ENCODE data around the gene CFAP53. TPM values are rescaled to one million over a fixed set of nuclear protein-coding genes. Genes with fewer than 3 reads are reported as not detected.

Gene CFAP53
- polyA plus RNA-seq, 1 donor from 2014 or later = 0.64 TPM

GRCh38 chr18:50307738-50308470, 41.6 kb upstream of the CFAP53 start:
- no peaks in the 10 kb centered on the region for H3K79me2 ChIP-seq (replicated peaks; ENCODE audit: insufficient read depth, low read length)
- no peaks in the 10 kb centered on the region for H3K9me2 ChIP-seq (ENCODE audit: insufficient read depth, low read length)
- H4K20me1 ChIP-seq (ENCODE audit: insufficient read depth) = no peaks in the 10 kb centered on the region
- H3K9ac ChIP-seq (ENCODE audit: low read length) = peak overlapping the region; percentile 44
- no peaks in the 10 kb centered on the region for H3F3A ChIP-seq (ENCODE audit: insufficient read depth, low read length, poor library complexity, severe bottlenecking)
- H3K27ac ChIP-seq (ENCODE audit: low read length) = no peak overlapping the region
- no peaks in the 10 kb centered on the region for H3K9me3 ChIP-seq (ENCODE audit: low read length)
- H2AFZ ChIP-seq (ENCODE audit: low read depth, low read length) = peak overlapping the region; percentile 41
- H3K27me3 ChIP-seq (ENCODE audit: insufficient read depth, low read depth, low read length) = no peaks in the 10 kb centered on the region
- H3K4me3 ChIP-seq (ENCODE audit: low read length) = peak overlapping the region; percentile 70
- H3K36me3 ChIP-seq (ENCODE audit: insufficient read depth, low read length) = no peaks in the 10 kb centered on the region
- peak overlapping the region; percentile 83 for H3K4me2 ChIP-seq (ENCODE audit: low read length)
- no peak for TF ChIP-seq TAF1 (IDR thresholded peaks at IDR 0.05; ENCODE audit: low read depth)
- TF ChIP-seq SMC3 (conservative IDR thresholded peaks at IDR 0.05; ENCODE audit: poor library complexity) = peak; percentile 19
- TF ChIP-seq RAD21 (conservative IDR thresholded peaks at IDR 0.05) = no peak
- TF ChIP-seq, protein P1, sequence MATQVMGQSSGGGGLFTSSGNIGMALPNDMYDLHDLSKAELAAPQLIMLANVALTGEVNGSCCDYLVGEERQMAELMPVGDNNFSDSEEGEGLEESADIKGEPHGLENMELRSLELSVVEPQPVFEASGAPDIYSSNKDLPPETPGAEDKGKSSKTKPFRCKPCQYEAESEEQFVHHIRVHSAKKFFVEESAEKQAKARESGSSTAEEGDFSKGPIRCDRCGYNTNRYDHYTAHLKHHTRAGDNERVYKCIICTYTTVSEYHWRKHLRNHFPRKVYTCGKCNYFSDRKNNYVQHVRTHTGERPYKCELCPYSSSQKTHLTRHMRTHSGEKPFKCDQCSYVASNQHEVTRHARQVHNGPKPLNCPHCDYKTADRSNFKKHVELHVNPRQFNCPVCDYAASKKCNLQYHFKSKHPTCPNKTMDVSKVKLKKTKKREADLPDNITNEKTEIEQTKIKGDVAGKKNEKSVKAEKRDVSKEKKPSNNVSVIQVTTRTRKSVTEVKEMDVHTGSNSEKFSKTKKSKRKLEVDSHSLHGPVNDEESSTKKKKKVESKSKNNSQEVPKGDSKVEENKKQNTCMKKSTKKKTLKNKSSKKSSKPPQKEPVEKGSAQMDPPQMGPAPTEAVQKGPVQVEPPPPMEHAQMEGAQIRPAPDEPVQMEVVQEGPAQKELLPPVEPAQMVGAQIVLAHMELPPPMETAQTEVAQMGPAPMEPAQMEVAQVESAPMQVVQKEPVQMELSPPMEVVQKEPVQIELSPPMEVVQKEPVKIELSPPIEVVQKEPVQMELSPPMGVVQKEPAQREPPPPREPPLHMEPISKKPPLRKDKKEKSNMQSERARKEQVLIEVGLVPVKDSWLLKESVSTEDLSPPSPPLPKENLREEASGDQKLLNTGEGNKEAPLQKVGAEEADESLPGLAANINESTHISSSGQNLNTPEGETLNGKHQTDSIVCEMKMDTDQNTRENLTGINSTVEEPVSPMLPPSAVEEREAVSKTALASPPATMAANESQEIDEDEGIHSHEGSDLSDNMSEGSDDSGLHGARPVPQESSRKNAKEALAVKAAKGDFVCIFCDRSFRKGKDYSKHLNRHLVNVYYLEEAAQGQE (IDR thresholded peaks at IDR 0.05; ENCODE audit: borderline replicate concordance) = no peak
- no peak for TF ChIP-seq POLR2AphosphoS5 (IDR thresholded peaks at IDR 0.05)
- TF ChIP-seq, protein P2, sequence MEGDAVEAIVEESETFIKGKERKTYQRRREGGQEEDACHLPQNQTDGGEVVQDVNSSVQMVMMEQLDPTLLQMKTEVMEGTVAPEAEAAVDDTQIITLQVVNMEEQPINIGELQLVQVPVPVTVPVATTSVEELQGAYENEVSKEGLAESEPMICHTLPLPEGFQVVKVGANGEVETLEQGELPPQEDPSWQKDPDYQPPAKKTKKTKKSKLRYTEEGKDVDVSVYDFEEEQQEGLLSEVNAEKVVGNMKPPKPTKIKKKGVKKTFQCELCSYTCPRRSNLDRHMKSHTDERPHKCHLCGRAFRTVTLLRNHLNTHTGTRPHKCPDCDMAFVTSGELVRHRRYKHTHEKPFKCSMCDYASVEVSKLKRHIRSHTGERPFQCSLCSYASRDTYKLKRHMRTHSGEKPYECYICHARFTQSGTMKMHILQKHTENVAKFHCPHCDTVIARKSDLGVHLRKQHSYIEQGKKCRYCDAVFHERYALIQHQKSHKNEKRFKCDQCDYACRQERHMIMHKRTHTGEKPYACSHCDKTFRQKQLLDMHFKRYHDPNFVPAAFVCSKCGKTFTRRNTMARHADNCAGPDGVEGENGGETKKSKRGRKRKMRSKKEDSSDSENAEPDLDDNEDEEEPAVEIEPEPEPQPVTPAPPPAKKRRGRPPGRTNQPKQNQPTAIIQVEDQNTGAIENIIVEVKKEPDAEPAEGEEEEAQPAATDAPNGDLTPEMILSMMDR (IDR thresholded peaks at IDR 0.05; ENCODE audit: poor library complexity, severe bottlenecking) = no peak
- TF ChIP-seq MXI1 (conservative IDR thresholded peaks at IDR 0.05; ENCODE audit: poor library complexity, severe bottlenecking) = peak; percentile 95
- no peak for TF ChIP-seq EZH2 (IDR thresholded peaks at IDR 0.05; ENCODE audit: borderline replicate concordance, insufficient read depth, low read length, poor library complexity, severe bottlenecking)
- TF ChIP-seq EP300 (conservative IDR thresholded peaks at IDR 0.05; ENCODE audit: poor library complexity, severe bottlenecking) = no peak

DNA sequence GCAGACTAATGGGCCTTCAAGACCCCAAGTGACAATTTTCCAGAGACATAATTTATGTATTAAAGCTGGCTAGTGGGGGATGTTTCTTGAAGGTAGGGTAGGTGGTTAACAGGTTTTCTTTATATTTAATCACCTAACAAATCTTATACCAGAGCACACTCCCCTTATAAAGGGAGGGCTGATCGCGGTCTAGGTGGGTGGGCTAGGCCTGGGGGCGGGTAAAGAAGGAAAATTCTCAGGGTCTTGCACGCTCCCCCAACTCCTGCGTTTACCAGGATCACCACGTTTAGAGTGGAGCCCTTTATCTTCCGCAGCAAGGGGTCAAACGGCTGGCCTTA, 41.1 kb upstream of the CFAP53 start:
- TF ChIP-seq RAD21 (conservative IDR thresholded peaks at IDR 0.05) = no peak
- TF ChIP-seq, protein P1 (IDR thresholded peaks at IDR 0.05; ENCODE audit: borderline replicate concordance) = no peak
- no peak for TF ChIP-seq EP300 (conservative IDR thresholded peaks at IDR 0.05; ENCODE audit: poor library complexity, severe bottlenecking)
- no peak for TF ChIP-seq MXI1 (conservative IDR thresholded peaks at IDR 0.05; ENCODE audit: poor library complexity, severe bottlenecking)
- TF ChIP-seq, protein P2 (IDR thresholded peaks at IDR 0.05; ENCODE audit: poor library complexity, severe bottlenecking) = no peak
- no peak for TF ChIP-seq TAF1 (IDR thresholded peaks at IDR 0.05; ENCODE audit: low read depth)
- TF ChIP-seq POLR2AphosphoS5 (IDR thresholded peaks at IDR 0.05) = no peak
- no peak for TF ChIP-seq SMC3 (conservative IDR thresholded peaks at IDR 0.05; ENCODE audit: poor library complexity)
- no peak for TF ChIP-seq EZH2 (IDR thresholded peaks at IDR 0.05; ENCODE audit: borderline replicate concordance, insufficient read depth, low read length, poor library complexity, severe bottlenecking)
- peak overlapping the region; percentile 41 for H2AFZ ChIP-seq (ENCODE audit: low read depth, low read length)
- H3F3A ChIP-seq (ENCODE audit: insufficient read depth, low read length, poor library complexity, severe bottlenecking) = no peaks in the 10 kb centered on the region
- H3K79me2 ChIP-seq (replicated peaks; ENCODE audit: insufficient read depth, low read length) = no peaks in the 10 kb centered on the region
- peak overlapping the region; percentile 83 for H3K4me2 ChIP-seq (ENCODE audit: low read length)
- no peaks in the 10 kb centered on the region for H3K9me3 ChIP-seq (ENCODE audit: low read length)
- H3K36me3 ChIP-seq (ENCODE audit: insufficient read depth, low read length) = no peaks in the 10 kb centered on the region
- H3K4me3 ChIP-seq (ENCODE audit: low read length) = peak overlapping the region; percentile 70
- no peaks in the 10 kb centered on the region for H4K20me1 ChIP-seq (ENCODE audit: insufficient read depth)
- H3K27me3 ChIP-seq (ENCODE audit: insufficient read depth, low read depth, low read length) = no peaks in the 10 kb centered on the region
- H3K9ac ChIP-seq (ENCODE audit: low read length) = peak overlapping the region; percentile 44
- H3K27ac ChIP-seq (ENCODE audit: low read length) = no peak overlapping the region
- no peaks in the 10 kb centered on the region for H3K9me2 ChIP-seq (ENCODE audit: insufficient read depth, low read length)
